Superior temporal gyrus (tissue), 1 donor: ENCODE data around the gene WDR75.
"Not testable (repeated sequence)": the region's sequence is repeated elsewhere in the genome, so short reads cannot be mapped to it uniquely, and the experiment has no call there.

Experiments used
- DNase-seq: peaks from one replicate; pipeline ENCODE4 v3.0.0-alpha.2; 2016; ENCODE audit errors: extremely low spot score

Gene WDR75

GRCh38 chr2:189440644-189440946, 679 bp upstream of the WDR75 start:
- DNase-seq = no peak

GRCh38 chr2:189441709-189442074, 418 bp downstream of the WDR75 start:
- no peak for DNase-seq

DNA sequence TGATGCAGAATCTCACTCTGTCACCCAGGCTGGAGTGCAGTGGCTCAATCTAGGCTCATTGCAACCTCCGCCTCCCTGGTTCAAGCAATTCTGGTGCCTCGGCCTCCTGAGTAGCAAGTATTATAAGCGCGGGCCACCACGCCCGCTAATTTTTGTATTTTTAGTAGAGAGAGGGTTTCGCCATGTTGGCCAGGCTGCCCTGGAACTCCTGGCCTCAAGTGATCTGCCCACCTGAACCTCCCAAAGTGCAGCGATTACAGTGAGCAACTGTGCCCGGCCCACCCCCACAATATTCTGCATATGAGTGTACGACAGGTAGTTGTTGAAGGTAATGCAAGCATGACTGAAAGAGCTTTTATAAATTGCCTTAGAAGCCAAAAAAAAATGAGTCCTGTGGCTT, 1.2 kb downstream of the WDR75 start:
- no peak for DNase-seq

- no peak for DNase-seq
Observed at GRCh38 chr2:189444322-189444721, 3.0 kb downstream of the WDR75 start.

- DNase-seq = no peak
Observed at GRCh38 chr2:189446780-189447179, 5.5 kb downstream of the WDR75 start.

- DNase-seq = no peak
Observed at GRCh38 chr2:189454009-189454408, 12.7 kb downstream of the WDR75 start.

GRCh38 chr2:189465076-189465475, 23.8 kb downstream of the WDR75 start:
- no peak for DNase-seq

GRCh38 chr2:189465478-189465877, 24.2 kb downstream of the WDR75 start:
- DNase-seq = no peak

DNA sequence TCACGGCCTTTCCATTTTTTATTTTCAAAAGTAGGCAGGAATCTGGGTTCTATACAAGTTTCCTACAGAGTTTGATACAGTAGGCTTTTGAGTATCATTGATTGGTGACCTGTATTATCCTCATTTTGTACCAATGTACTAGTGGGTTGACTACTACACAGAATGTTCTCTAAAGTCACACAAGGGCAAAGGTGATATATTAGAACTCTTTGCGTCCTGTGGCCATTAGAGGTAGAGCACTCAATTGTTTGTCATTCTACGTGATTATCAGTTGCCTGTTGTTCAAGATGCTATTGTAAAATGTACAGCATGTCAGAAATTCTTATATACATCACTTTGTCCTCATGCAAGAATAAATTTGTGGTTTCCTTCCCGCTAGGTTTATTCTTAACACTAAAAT, 24.8 kb downstream of the WDR75 start:
- DNase-seq = no peak

- DNase-seq = no peak
Observed at GRCh38 chr2:189466656-189467055, 25.4 kb downstream of the WDR75 start.

DNA sequence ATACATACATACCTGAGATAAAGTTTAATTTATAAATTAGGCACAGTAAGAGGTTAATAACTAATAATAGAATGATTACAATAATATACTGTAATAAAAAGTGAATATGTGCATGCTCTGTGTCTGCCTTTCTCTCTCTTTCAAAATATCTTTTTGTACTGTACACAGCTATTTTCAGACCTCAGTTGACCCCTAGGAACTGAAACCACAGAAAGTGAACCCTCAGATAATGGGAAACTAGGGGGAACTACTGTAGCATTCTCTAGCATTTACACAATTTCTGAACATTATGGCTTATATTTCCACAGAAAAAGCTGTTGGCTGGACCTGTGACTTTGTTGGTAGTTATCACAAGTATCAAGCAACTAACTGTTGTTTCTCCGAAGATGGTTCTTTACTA, 25.9 kb downstream of the WDR75 start:
- no peak for DNase-seq

- no peak for DNase-seq
Observed at GRCh38 chr2:189467593-189467992, 26.3 kb downstream of the WDR75 start.

DNA sequence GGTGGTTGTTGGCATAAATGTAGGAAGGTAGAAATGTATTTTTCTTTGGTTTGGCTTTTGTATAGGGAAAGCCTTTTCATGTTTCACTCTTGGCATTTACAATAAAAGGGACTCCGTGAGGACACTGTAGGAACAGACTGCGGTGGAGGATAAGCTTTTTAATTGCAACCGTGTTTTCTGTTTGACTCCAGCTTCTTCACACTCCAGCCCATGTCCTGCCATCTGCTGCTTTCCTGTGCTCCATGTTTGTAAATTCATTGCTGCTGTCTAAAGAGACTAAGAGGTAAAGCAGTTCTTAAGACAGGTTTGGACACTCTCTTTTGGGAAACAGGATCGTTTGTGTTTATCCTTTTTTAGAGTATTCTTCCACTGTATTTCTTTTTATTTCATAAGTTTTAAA, 33.3 kb downstream of the WDR75 start:
- no peak for DNase-seq

GRCh38 chr2:189477756-189478155, 36.5 kb downstream of the WDR75 start:
- no peak for DNase-seq

DNA sequence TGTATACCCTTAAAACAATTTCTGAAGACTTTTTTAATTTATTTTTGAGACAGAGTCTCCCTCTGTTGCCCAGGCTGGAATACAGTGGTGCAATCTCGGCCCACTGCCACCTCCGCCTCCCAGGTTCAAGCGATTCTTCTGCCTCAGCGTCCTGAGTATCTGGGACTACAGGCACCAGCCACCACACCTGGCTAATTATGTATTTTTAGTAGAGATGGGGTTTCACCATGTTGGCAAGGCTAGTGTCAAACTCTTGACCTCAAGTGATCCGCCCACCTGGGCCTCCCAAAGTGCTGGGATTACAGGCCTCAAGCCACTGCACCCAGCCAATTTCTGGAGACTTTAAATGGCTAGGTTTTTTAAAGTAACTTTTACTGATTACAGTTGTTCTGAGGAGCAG, 37.0 kb downstream of the WDR75 start:
- not testable (repeated sequence) for DNase-seq

DNA sequence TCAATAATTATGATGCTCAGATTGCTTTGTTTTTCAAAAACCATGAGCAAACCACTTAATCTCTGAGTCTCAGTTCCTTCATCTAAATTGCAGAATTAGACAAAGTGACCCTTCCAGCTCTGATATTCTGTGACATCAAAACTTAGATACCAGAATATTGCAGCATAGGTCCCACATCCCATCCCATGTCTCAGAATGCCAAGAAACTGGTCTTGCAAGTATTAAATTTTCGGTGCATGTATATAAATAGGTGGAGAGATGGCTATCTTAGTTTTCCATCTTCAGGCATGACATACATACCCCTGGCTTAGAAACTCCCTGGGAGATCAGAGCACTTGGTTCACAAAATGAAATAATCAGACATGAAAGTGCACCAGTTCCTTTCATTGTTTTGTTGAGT, 39.8 kb downstream of the WDR75 start:
- no peak for DNase-seq

DNA sequence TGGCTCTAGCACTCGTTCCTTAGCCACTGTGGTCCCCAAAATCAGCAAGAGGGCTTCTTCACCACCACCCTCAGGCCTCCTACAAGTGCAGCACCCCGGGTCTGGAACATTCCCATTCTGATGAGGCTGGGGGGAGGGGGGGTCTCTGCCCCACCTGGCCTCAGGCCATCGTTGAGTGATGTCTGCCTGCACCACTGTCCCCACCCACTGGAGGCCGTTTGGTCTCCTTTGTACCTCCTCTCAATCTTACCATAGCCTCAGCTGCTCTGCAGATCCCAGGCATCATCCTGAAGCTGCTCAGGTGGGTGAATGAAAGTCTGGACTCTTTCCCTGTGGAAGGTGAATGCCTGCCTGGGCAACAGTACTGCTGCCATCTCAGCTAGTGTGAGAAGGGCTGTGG, 42.3 kb downstream of the WDR75 start:
- no peak for DNase-seq

GRCh38 chr2:189483980-189484740, 42.9 kb downstream of the WDR75 start:
- no peak for DNase-seq

GRCh38 chr2:189485146-189485545, 43.9 kb downstream of the WDR75 start:
- no peak for DNase-seq

DNA sequence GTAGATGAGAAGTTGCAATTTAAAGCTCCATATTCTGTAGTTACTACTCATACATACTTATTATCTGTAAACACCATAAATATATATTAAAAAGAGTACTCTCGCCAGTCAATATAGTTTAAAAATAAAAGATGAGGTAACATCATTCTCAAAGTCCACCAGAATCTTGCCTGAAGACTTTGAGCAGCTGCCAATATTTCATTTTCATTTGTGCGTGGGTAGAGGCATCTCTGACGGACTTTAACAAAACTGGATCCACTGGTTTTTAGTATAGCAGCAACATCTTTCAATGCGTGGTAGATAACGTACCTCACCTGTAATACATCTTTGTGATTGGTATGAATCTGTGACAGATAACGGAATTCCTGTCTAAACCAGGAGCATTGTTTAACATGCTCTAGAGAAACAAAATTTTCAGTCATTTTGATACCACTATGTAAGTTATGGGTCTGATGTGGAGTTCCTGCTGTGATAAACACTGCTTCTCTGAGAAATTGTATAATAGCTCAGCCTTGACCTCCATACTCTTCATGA, 45.0 kb downstream of the WDR75 start:
- DNase-seq = no peak

DNA sequence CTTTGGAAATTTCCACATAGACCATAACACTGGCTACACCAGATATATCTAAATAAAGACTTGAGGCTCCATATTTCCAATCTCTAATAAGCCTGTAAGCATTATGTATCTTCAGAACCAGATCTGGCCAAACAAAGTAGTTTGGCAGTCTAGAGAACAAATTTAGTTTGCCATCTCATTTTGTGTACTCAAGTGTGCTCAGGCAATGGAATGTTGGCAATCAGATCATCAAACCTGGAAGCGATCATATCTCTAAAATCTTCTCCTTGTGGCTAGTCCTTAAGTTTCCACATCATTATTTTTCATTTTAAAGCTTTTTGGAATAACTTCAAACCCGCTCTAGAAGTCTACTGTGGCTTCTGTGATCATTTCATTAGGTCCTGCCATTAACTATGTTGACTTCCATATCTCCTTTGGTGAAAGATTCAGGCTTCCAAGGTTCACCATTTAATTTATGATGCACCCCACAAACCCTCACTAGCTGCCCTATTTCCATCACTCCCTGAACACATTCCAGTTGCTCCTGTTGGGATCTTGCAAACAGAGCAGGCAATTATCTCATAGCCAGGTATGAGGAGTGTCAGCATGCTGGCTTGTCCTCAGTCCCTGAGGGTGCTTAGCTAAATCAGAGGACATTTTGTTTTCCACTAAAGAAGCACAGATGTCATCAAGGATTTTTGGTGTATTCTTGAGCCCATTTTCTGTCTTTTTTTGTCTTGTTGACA, 46.2 kb downstream of the WDR75 start:
- DNase-seq = no peak

DNA sequence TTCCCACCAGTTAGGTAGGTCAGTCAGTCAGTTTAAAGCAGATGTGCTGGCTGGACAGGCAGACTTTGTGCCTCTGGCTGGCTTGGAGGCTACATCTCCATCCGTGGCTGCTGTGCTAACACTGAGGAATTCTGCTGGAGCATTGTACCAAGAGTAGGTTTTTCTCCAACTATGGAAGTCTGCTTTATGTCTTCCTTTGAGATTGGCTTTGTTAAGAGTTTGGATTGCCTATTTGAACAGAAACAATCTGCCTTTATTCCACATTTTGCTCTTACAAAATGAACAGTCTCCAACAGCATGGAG, 46.7 kb downstream of the WDR75 start:
- DNase-seq = no peak

GRCh38 chr2:189492451-189492850, 51.2 kb downstream of the WDR75 start:
- no peak for DNase-seq

- no peak for DNase-seq
Observed at GRCh38 chr2:189498205-189498604, 56.9 kb downstream of the WDR75 start.
